Measurements from ENCODE around the gene LITAFD. TPM values are rescaled to one million over a fixed set of nuclear protein-coding genes. Genes with fewer than 3 reads are reported as not detected.
"Not testable (repeated sequence)": the region's sequence is repeated elsewhere in the genome, so short reads cannot be mapped to it uniquely, and the experiment has no call there.

Gene LITAFD
- total and polyA plus RNA-seq, 9 donors, result not detected

DNA sequence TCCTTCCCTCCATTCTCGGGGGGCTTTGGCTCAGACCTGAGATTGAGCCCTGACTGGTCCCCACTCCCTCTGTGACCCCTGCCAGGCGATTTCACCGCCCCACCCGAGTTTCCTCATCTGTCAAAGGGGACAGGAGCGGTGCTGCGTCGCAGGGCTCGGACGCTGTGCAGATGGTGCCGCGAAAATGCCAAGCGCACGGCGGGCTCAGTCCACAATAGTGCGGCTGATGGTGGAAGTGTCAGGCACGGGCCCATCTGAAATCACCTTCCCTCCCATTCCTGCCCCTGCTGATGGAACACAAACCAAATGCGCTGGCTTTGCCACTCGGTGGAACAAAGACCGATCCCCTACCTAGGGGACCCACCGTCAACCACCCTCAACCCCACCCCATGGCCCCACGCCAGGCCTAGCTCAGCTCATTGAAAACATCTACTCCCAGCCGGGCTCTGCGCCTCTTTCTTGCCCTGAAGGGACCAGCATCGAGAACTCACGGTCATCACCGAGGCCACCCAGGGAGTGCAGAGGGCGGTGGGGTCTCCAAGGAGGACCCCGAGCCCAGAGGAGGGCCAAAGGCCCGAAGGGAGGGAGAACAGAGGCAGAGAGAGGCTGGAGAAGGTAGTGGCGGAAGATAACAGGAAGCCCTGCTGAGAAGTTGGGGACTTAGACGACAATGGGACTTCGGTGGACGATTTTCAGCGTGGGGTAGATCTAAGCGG, 14.8 kb upstream of the LITAFD start:
- WGBS, 3 donors, result 1 to 2% (median 2%) methylated on average over 35 of the region's 35 CpGs
- peak overlapping the region; percentile 81 for H3K4me3 ChIP-seq
- no peaks in the 10 kb centered on the region for H3K27me3 ChIP-seq
- no peaks in the 10 kb centered on the region for H3K36me3 ChIP-seq
- peak; percentile 72 to 81 (median 78) for DNase-seq
- peak overlapping the region; percentile 77 to 88 for H3K27ac ChIP-seq
- intact Hi-C loops (cut with DNase I), result loop anchor here in 1 of 4 donors (5.0 kb wide), 1 partner anchor 240 kb away; no protein-coding TSS in a partner anchor
- no peaks in the 10 kb centered on the region for H3K9me3 ChIP-seq
- H3K4me1 ChIP-seq (ENCODE audit: insufficient read depth), result peaks cover 21% of the 10 kb centered on the region
- TF ChIP-seq POLR2A (IDR thresholded peaks at IDR 0.05), result no peak

DNA sequence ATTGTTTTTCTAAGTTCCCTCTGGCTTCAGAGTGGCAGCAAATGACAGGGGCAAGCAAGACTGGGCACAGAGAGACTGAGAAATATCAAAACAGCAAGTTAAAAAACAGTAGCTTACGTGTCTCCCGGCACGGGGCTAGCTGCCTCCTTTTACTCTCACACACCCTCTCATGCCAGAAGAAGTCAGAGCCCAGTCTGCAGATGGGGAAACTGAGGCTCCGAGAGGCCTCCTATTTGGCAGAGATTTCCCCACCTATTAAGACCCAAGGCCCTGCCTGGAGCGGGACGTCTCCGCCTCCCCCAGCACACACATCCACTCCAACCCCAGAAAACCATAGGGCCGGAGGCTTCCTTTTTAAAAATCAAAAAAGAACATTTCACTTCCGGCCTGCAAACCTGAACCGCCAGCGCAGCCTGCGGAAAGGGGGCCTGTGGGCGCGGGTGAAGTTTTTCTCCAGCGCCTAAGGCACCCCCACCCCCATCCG, 14.2 kb upstream of the LITAFD start:
- TF ChIP-seq POLR2A (IDR thresholded peaks at IDR 0.05), result no peak
- Histone ChIP-seq H3K27ac (peak overlapping the region; percentile 77 to 88), H3K4me3 (peak overlapping the region; percentile 81), H3K36me3 (no peaks in the 10 kb centered on the region), H3K4me1 (ENCODE audit: insufficient read depth) (peaks cover 21% of the 10 kb centered on the region), H3K9me3 (no peaks in the 10 kb centered on the region), H3K27me3 (no peaks in the 10 kb centered on the region)
- intact Hi-C loops (cut with DNase I), result loop anchor here in 1 of 4 donors (5.0 kb wide), 1 partner anchor 239 kb away; no protein-coding TSS in a partner anchor
- WGBS, 3 donors, result 0 to 1% (median 0%) methylated on average over 16 of the region's 16 CpGs
- DNase-seq, result peak in 1 of 5 donors; percentile 49

DNA sequence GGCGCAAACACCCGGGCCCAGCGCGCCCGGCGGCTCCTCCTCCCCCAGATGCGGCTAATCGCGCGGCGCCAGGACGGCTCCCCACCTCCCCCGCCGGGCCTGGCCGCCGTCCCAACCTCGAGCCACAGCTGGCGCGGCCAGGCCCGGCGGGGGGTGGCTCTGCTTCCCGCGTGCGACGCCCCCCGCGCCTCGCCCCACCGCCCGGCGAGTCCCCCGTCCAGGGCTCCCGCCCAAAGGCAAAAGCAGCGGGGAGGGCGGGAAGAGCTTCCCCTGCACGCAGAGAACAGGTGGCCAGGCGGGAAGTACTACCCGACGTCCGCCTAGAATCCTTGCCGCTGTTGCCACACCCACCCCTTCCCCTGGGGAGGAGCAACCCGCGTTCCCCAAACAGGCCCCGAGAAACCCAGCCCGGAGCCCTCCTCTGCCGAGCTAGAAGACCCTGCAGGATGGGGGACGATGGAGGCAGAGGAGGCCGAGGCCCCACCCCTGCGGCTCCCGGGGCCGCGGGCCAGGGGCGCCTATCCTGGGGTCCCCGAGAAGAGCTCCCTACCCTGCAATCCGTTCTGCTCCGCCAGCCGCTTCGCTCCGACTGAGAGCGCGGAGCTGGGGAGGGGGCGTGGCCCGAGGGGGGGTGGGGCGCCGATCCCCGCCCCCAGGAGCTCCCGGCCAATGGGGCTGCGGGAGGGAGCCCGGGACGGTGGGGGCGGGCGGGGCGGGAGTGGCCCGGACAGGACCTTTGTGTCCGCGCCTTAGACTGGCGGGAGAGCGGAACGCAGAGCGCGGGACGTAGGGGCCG, 13.5 kb upstream of the LITAFD start, which contains the start of gene CARHSP1:
TSS of gene CARHSP1 (minus strand) at position 591 of the 796 bp plus-strand sequence. CDS start 9,678 bp downstream, outside the sequence.
- Histone ChIP-seq H3K4me3 (peak within 1 kb of the TSS; percentile 81), H3K4me1 (ENCODE audit: insufficient read depth) (peaks cover 18% of the 10 kb centered on the region), H3K36me3 (no peaks in the 10 kb centered on the region), H3K9me3 (no peaks in the 10 kb centered on the region), H3K27ac (peak within 1 kb of the TSS; percentile 77 to 88), H3K27me3 (no peaks in the 10 kb centered on the region)
- intact Hi-C loops (cut with DNase I), result loop anchor here in 1 of 4 donors (5.0 kb wide), 1 partner anchor 239 kb away; no protein-coding TSS in a partner anchor
- WGBS, 3 donors, result 1% methylated on average over 40 to 83 of the region's 83 CpGs
- peak; percentile 51 for TF ChIP-seq POLR2A (IDR thresholded peaks at IDR 0.05)
- no peak for TF ChIP-seq EP300 (IDR thresholded peaks at IDR 0.05)
- DNase-seq, result peak; percentile 85 to 93 (median 91)

DNA sequence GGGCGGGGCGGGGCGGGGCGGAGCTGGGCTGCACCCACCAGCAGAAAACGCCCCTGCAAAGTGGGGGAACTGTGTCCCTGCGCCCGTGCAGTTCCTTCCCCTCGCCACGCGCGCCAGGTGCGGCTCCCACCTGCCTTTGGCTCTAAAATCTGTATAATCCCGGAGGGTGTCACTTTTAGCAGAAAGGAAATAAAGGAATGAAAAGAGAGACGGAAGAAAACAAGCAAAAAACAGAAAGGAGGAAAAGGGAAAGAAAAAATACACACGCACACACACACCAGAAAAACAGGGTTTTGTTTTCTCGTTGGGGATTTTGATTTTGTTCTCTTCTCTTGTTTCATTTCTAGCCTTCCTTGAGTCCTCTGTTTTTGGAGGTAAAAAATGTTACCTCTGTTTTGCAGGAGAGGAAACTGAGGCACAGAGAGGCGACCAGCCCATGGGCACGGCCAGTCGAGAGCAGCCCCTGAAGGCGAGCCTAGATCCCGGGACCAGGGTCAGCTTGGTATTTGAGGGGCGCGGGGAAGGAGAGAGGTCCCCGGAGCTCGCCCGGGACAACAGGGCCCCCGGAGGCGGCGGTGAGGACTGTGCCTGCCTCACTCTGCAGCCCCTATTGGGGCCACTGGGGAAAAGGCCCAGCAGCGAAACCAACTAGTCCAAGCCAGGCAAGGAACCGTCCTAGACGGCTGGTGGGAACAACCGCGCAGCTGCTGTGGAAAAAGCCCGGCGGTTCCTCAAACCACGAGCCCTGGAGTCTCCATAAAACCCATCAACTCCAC, 12.8 kb upstream of the LITAFD start:
- DNase-seq, result peak in 2 of 5 donors; percentile 50 to 51
- intact Hi-C loops (cut with DNase I), result loop anchor here in 1 of 4 donors (5.0 kb wide), 1 partner anchor 238 kb away; no protein-coding TSS in a partner anchor
- 25 to 31% (median 29%) methylated on average over 37 of the region's 37 CpGs for WGBS, 3 donors
- peaks cover 12% of the 10 kb centered on the region for H3K4me1 ChIP-seq (ENCODE audit: insufficient read depth)
- peak overlapping the region in 1 of 2 donors; percentile 88 for H3K27ac ChIP-seq
- H3K36me3 ChIP-seq, result no peaks in the 10 kb centered on the region
- H3K4me3 ChIP-seq, result peak overlapping the region; percentile 81
- TF ChIP-seq, protein P1, sequence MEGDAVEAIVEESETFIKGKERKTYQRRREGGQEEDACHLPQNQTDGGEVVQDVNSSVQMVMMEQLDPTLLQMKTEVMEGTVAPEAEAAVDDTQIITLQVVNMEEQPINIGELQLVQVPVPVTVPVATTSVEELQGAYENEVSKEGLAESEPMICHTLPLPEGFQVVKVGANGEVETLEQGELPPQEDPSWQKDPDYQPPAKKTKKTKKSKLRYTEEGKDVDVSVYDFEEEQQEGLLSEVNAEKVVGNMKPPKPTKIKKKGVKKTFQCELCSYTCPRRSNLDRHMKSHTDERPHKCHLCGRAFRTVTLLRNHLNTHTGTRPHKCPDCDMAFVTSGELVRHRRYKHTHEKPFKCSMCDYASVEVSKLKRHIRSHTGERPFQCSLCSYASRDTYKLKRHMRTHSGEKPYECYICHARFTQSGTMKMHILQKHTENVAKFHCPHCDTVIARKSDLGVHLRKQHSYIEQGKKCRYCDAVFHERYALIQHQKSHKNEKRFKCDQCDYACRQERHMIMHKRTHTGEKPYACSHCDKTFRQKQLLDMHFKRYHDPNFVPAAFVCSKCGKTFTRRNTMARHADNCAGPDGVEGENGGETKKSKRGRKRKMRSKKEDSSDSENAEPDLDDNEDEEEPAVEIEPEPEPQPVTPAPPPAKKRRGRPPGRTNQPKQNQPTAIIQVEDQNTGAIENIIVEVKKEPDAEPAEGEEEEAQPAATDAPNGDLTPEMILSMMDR (IDR thresholded peaks at IDR 0.05), result no peak
- no peak for TF ChIP-seq POLR2A (IDR thresholded peaks at IDR 0.05)
- TF ChIP-seq EP300 (IDR thresholded peaks at IDR 0.05), result no peak
- H3K9me3 ChIP-seq, result no peaks in the 10 kb centered on the region
- H3K27me3 ChIP-seq, result no peaks in the 10 kb centered on the region

DNA sequence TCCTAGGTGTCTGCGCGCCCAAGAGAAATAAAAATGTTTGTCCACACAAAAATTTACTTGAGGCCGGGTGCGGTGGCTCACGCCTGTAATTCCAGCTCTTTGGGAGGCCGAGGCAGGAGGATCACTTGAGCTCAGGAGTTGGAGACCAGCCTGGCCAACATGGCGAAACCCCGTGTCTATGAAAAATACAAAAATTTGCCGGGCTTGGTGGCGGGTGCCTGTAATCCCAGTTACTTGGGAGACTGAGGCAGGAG, 12.2 kb upstream of the LITAFD start:
- H3K27me3 ChIP-seq; H3K9me3 ChIP-seq; H3K36me3 ChIP-seq; H3K4me3 ChIP-seq; DNase-seq; H3K4me1 ChIP-seq (ENCODE audit: insufficient read depth): not testable (repeated sequence)
- intact Hi-C loops (cut with DNase I), result loop anchor here in 1 of 4 donors (5.0 kb wide), 2 partner anchors 73 to 237 kb away; partner anchors contain the start of genes PMM2 and TMEM186
- peak overlapping the region in 1 of 2 donors; percentile 88 for H3K27ac ChIP-seq
- 94 to 96% (median 95%) methylated on average over 10 of the region's 10 CpGs for WGBS, 3 donors

DNA sequence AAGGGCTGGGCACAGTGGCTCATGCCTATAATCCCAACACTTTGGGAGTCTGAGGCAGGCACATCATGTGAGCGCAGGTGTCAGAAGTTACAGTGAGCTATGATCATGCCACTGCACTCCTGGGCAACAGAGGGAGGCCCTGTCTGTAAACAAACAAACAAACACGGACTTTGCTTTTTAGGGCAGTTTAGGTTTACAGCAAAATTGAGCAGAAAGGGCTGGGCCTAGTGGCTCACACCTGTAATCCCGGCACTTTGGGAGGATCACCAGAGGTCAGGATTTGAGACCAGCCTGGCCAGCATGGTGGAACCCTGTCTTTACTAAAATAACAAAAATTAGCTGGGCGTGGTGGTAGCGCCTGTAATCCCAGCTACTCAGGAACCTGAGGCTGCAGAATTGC, 10.1 kb upstream of the LITAFD start:
- DNase-seq, result no peak
- H3K36me3 ChIP-seq, result no peaks in the 10 kb centered on the region
- H3K9me3 ChIP-seq, result no peaks in the 10 kb centered on the region
- no peaks in the 10 kb centered on the region for H3K27me3 ChIP-seq
- H3K27ac ChIP-seq, result no peak overlapping the region
- no peak overlapping the region for H3K4me3 ChIP-seq
- TF ChIP-seq EP300 (IDR thresholded peaks at IDR 0.05), result no peak
- TF ChIP-seq, protein P1 (IDR thresholded peaks at IDR 0.05), result no peak
- TF ChIP-seq POLR2A (IDR thresholded peaks at IDR 0.05), result no peak
- intact Hi-C loops (cut with DNase I), result loop anchor here in 1 of 4 donors (5.0 kb wide), 1 partner anchor 75 kb away; the partner anchor contains the start of genes PMM2 and TMEM186
- peaks cover 3% of the 10 kb centered on the region for H3K4me1 ChIP-seq (ENCODE audit: insufficient read depth)
- 88 to 95% (median 91%) methylated on average over 5 of the region's 5 CpGs for WGBS, 3 donors
